Psoas muscle (tissue), 8 donors: ENCODE data around the gene ZNF366. TPM values are rescaled to one million over a fixed set of nuclear protein-coding genes. Genes with fewer than 3 reads are reported as not detected.

Experiments
- ATAC-seq, 4 donors: fragments of 200-7000 bp; cut with Tn5 transposase; one replicate each; pipeline ENCODE4 v1.9.1; 2020; ENCODE audit warnings: moderate library complexity in 3 of 4, mild to moderate bottlenecking in 2 of 4
- DNase-seq, 2 donors: peaks; one replicate each; pipeline ENCODE4 v3.0.0-alpha.2; 2020
- H3K27ac ChIP-seq: fragments of 200-600 bp; one replicate; pipeline ENCODE4 v1.8.0; 2022
- H3K27me3 ChIP-seq, 3 donors: fragments of 200-600 bp in 1 of 3; one replicate each; pipeline versions ENCODE4 v1.6.1 to v1.8.0; 2013 to 2022; ENCODE audit warnings: low read length in 2 of 3, mild to moderate bottlenecking in 2 of 3, moderate library complexity in 1 of 3; ENCODE audit not compliant: insufficient read depth in 3 of 3
- H3K36me3 ChIP-seq, 2 donors: fragments of 200-600 bp in 1 of 2; one replicate each; pipeline versions ENCODE4 v1.6.1 to v1.8.0; 2013 to 2022; ENCODE audit warnings: low read depth in 1 of 2, mild to moderate bottlenecking in 1 of 2, moderate library complexity in 1 of 2; ENCODE audit not compliant: insufficient read depth in 1 of 2
- H3K4me1 ChIP-seq: fragments of 200-600 bp; one replicate; pipeline ENCODE4 v1.8.0; 2022
- H3K4me3 ChIP-seq: fragments of 200-600 bp; one replicate; pipeline ENCODE4 v1.8.0; 2022; ENCODE audit warnings: mild to moderate bottlenecking
- H3K9me3 ChIP-seq: fragments of 200-600 bp; one replicate; pipeline ENCODE4 v1.8.0; 2022
- CTCF ChIP-seq: fragments of 200-600 bp; IDR thresholded peaks from one replicate; pipeline ENCODE4 v1.8.0; 2022; ENCODE audit warnings: antibody characterized with exemption
- WGBS, 3 donors: extraction: QIAGEN DNeasy Blood & Tissue Kit; methylation state at CpG; one replicate each; pipeline versions ENCODE4 v1.1.6 to v1.1.7; 2013; 5-methylcytosine and 5-hydroxymethylcytosine counted together
- intact Hi-C, 2 donors: fragments of 100-400 bp; cut with DNase I; formaldehyde crosslinking; loops; one replicate each; pipeline versions ENCODE4 v1.11.0 to v1.14.2; 2022
- polyA plus RNA-seq, 3 donors: library from polyadenylated mRNA; stranded (reverse); fragments of 200-250 nt; gene quantifications; one replicate each; pipeline ENCODE4 v1.2.3, GENCODE V29; 2013
- total RNA-seq, 4 donors: library from RNA; stranded (reverse); fragmentation: NEBNext Ultra II Directional in 2 of 4; extraction: Animal tissue kit (Norgen Biotek cat#: 25700) in 2 of 4; gene quantifications; one replicate each; pipeline versions ENCODE4 v1.2.1 to v1.2.4, GENCODE V29; 2021 to 2023
- donor health status: healthy with polysubstance abuse.
- donor health status: DM: no; HTN: no; CAD: no; lungs with moderate emphysema.
- donor health status: Bipolar disorder and iron deficiency.
- donor health status: healthy.
- donor health status: DM: yes; HTN: yes; CAD: no.
- donor health status: DM: no; HTN: no; CAD: no.
- donor health status: DM: no; HTN: no; CAD: no.
- donor health status: DM: yes; HTN: yes; CAD: no.

The ZNF366 gene
- total and polyA plus RNA-seq, 7 donors, result 1.2 to 6.6 (median 3.4) TPM

GRCh38 chr5:72506158-72506549, 1.1 kb downstream of the ZNF366 start:
- peak; percentile 39 to 54 (median 50) for ATAC-seq
- no peaks in the 10 kb centered on the region for H3K9me3 ChIP-seq
- no peak for DNase-seq
- H3K4me3 ChIP-seq, result peak overlapping the region; percentile 55
- WGBS, 3 donors, result 22 to 38% (median 33%) methylated on average over 7 of the region's 7 CpGs
- no peak for TF ChIP-seq CTCF
- peaks cover 75% of the 10 kb centered on the region for H3K4me1 ChIP-seq
- H3K36me3 ChIP-seq, result no peaks in the 10 kb centered on the region
- H3K27ac ChIP-seq, result peak overlapping the region; percentile 87
- no peaks in the 10 kb centered on the region for H3K27me3 ChIP-seq
- intact Hi-C loops, result loop anchor here (5.0 kb wide), 2 partner anchors 39 to 54 kb away; no protein-coding TSS in a partner anchor

DNA sequence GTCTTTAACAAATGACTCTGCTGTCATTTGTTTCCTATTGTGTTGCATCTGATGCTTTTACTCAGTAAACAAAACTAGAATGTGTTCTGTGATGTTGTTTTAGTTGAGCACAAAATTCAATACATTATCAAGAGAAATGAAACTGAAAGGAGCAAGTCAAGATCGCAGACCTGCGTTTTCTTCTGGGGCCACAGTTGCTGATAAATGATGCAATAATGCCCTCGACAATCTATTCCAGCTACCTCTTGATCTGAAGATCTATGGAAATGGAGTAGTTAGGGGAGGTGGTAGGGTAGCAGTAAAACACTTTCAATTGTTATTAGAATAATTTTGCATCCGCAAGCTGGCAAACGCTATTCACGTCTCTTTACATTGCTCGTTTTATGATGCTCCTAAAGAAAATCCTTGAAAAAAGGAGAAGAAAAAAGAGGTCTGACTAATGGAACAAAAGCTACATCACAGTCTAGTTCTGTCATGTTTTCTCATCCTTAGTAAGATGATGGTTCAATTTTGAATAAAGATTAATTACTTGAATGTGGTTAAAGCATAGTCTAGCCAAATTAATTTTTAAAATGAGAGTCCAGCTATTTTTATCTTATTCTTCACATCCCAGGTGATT, 1.6 kb downstream of the ZNF366 start:
- DNase-seq, result no peak
- no peaks in the 10 kb centered on the region for H3K36me3 ChIP-seq
- peaks cover 70% of the 10 kb centered on the region for H3K4me1 ChIP-seq
- H3K27ac ChIP-seq, result peak overlapping the region; percentile 87
- peak overlapping the region; percentile 55 for H3K4me3 ChIP-seq
- H3K9me3 ChIP-seq, result no peaks in the 10 kb centered on the region
- no peak for TF ChIP-seq CTCF
- intact Hi-C loops, result loop anchor here (5.0 kb wide), 2 partner anchors 38 to 53 kb away; no protein-coding TSS in a partner anchor
- H3K27me3 ChIP-seq, result no peaks in the 10 kb centered on the region
- WGBS, 3 donors, result 70 to 79% (median 76%) methylated on average over 7 of the region's 7 CpGs
- no peak for ATAC-seq

DNA sequence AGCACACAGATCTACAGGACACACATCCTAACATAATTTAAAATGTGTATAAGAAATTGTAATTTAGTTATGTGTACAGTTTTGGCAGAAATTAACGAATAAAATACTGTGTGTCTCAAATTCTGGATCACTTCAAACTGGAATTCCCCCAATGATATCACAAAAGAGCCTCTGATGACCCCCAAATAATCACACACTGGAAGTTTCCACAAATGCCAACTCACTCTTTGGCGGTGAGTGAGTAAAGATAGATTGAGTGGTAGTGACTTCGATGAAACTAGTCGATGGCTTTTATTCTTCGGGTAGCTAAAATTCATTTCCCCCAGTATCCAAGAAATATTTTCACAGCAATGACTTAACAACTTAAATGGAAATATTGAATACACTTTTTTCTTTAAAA, 2.2 kb downstream of the ZNF366 start:
- intact Hi-C loops, result loop anchor here (5.0 kb wide), 2 partner anchors 38 to 53 kb away; no protein-coding TSS in a partner anchor
- peaks cover 64% of the 10 kb centered on the region for H3K4me1 ChIP-seq
- H3K27me3 ChIP-seq, result no peaks in the 10 kb centered on the region

DNA sequence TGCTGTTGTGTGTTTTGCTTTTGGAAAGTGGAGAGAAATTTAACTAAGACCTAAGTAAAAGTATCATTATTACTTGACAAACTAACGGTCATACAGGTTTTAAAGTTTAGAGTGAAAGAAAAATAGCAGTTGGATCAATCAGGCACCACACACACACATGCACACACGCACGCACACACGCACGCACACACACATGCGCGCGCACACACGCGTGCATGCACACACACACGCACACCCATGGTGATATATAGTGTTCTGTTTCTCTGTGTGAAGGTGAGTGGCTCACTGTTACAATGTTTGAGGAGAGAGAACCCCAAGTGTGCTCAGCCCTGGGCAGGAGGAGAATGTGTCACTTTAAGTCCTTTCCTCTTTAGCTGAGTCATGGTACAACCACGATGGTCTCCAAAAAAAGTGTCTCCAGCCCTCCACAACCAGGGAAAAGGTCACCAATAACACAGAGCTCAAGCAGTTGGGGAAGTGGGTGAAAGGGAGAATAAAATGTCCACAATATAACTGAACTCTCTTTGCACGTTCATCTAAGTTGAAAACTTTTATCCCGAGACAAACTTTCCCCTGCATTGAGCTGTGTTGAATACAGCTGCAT, 3.2 kb downstream of the ZNF366 start:
- H3K27me3 ChIP-seq, result no peaks in the 10 kb centered on the region
- peak; percentile 31 to 53 (median 44) for ATAC-seq
- no peak for DNase-seq
- TF ChIP-seq CTCF, result no peak
- H3K4me3 ChIP-seq, result peak overlapping the region; percentile 55
- no peaks in the 10 kb centered on the region for H3K9me3 ChIP-seq
- H3K4me1 ChIP-seq, result peaks cover 54% of the 10 kb centered on the region
- 59 to 79% (median 63%) methylated on average over 14 of the region's 14 CpGs for WGBS, 3 donors
- no peaks in the 10 kb centered on the region for H3K36me3 ChIP-seq
- peak overlapping the region; percentile 87 for H3K27ac ChIP-seq
- intact Hi-C loops, result no loop called here

More for the DNA sequence above, 2.2 kb downstream of the ZNF366 start:
- 41 to 58% (median 57%) methylated on average over 5 of the region's 5 CpGs for WGBS, 3 donors
- Histone ChIP-seq H3K36me3 (no peaks in the 10 kb centered on the region), H3K9me3 (no peaks in the 10 kb centered on the region), H3K4me3 (peak overlapping the region; percentile 55), H3K27ac (peak overlapping the region; percentile 87)
- DNase-seq (no peak), ATAC-seq (no peak)
- no peak for TF ChIP-seq CTCF
